IPS-20b (cell line): ENCODE results near the gene MTTP.

Experiments used
- H3K27ac ChIP-seq: one replicate; pipeline ENCODE4 v1.5.1; 2013; ENCODE audit warnings: low read length
- H3K27me3 ChIP-seq: 2 replicates; pipeline ENCODE4 v1.6.1; 2013; ENCODE audit warnings: mild to moderate bottlenecking, low read length, inconsistent platforms; ENCODE audit not compliant: insufficient read depth
- H3K36me3 ChIP-seq: 2 replicates; pipeline ENCODE4 v1.6.1; 2013; ENCODE audit warnings: low read depth, mild to moderate bottlenecking, inconsistent platforms, low read length, moderate library complexity; ENCODE audit not compliant: insufficient read depth
- H3K4me1 ChIP-seq: 2 replicates; pipeline ENCODE4 v1.6.1; 2013; ENCODE audit warnings: mild to moderate bottlenecking, control low read depth, inconsistent platforms, low read length, moderate library complexity; ENCODE audit not compliant: insufficient read depth
- H3K4me3 ChIP-seq: 2 replicates; pipeline ENCODE4 v1.5.1; 2013; ENCODE audit warnings: mild to moderate bottlenecking, low read length, inconsistent platforms
- H3K9ac ChIP-seq: 2 replicates; pipeline ENCODE4 v1.6.1; 2013; ENCODE audit warnings: low read depth, mild to moderate bottlenecking, inconsistent platforms, low read length, moderate library complexity
- H3K9me3 ChIP-seq: 2 replicates; pipeline ENCODE4 v1.6.1; 2013; ENCODE audit warnings: mild to moderate bottlenecking, low read depth, low read length, inconsistent platforms; ENCODE audit not compliant: insufficient read depth

The MTTP gene

DNA sequence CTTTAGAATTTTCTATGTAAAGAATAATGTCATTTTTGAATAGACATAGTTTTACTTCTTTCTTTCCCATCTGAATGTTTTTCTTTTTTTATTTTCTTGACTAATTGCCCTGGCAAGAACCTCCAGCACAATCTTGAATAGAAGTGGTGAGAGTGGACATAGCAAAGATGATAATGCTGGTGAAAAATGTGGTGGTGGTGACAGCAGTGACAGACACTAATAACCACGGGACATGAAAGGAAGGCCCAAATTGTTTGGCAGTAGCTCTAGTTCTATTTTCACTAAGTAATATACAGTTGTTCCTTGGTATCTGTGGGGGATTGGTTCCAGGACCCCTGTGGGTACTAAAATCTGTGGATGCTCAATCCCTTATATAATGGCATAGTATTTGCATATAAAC is 53.4 kb downstream of the MTTP start:
- Histone ChIP-seq H3K9ac (no peak overlapping the region), H3K36me3 (no peaks in the 10 kb centered on the region), H3K27me3 (no peaks in the 10 kb centered on the region), H3K9me3 (no peaks in the 10 kb centered on the region), H3K4me3 (no peak overlapping the region), H3K27ac (no peak overlapping the region), H3K4me1 (0 out of 2 replicates have a peak, but pooled peaks cover 4% of the 10 kb centered on the region)

DNA sequence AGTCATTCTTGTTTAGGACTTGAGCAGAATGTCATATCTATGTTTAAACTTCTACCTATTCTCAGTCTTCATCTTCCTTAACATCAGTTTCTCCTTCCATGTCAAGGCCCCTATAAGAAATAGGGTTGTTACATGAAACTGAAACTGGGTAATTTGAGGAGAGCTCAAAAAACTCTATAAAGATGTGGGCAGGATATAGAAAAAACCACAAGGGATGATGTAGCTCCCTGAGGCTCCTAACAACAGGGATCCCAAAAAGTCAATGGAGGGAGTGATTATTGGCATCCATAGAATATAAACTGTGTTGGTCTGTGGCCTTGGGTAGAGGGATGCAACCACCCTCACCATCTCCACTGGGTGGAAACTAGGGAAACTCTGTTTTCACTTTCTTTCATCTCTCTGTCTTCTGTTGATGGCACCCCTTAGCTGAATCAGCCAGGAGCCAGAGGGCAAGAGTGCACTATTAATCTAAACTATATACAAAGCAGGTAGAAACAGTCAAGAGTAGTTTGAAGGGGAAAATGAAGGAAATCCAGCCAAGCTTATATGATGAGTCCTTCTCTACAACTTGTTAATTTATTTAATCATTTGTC is 55.4 kb downstream of the MTTP start:
- H3K27me3 ChIP-seq = no peaks in the 10 kb centered on the region
- no peak overlapping the region for H3K4me3 ChIP-seq
- no peak overlapping the region for H3K27ac ChIP-seq
- H3K9me3 ChIP-seq = no peaks in the 10 kb centered on the region
- H3K4me1 ChIP-seq = no peaks in the 10 kb centered on the region
- no peaks in the 10 kb centered on the region for H3K36me3 ChIP-seq
- H3K9ac ChIP-seq = no peak overlapping the region

DNA sequence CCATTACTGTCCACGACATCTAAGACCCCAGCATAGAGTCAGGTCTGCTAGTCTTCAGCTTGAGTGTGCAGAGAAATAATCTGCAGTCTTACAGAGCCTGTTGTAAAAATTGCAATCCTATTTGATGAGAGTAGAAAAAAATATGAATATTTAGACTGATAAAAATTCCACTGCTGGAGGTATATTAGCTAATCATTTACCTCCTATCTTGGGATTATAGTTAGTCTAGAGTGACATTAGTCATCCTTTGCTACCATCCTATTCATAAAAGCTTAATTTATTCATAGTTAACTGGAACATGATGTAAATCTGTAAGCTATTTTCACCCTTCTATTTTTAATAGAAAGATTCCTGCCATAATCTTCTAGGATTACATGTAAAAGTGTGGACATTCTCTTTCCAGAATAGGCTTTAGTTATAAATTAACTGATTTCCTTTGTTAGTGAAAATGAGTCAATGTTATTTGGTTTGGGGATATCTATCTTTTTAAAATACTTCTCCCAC is 56.3 kb downstream of the MTTP start:
- Histone ChIP-seq H3K27ac (no peak overlapping the region), H3K4me3 (no peak overlapping the region), H3K9ac (no peak overlapping the region), H3K36me3 (no peaks in the 10 kb centered on the region), H3K27me3 (no peaks in the 10 kb centered on the region), H3K4me1 (no peaks in the 10 kb centered on the region), H3K9me3 (no peaks in the 10 kb centered on the region)

DNA sequence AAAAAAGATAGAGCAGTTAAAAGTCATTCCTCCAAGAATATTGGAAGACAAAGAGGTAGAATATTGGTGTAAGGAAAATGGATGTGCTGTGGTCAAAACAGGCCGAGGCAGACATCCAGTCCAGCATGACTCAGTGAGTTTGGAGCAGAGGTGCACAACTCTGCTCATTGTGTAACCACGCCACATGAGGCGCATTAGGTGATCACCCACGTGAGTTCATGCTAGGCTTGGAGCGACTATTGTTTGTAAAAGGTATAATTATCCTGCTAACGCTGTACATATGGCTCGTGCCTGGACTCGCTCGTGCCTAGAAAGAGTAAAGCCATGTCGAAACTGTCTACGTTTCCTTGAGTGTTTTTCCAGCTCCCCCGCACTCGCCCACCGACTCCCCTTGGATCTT is 59.1 kb downstream of the MTTP start:
- Histone ChIP-seq H3K27me3 (no peaks in the 10 kb centered on the region), H3K9ac (no peak overlapping the region), H3K27ac (no peak overlapping the region), H3K9me3 (no peaks in the 10 kb centered on the region; the same call in 1 of the 2 replicates), H3K36me3 (no peaks in the 10 kb centered on the region), H3K4me1 (no peaks in the 10 kb centered on the region), H3K4me3 (no peak overlapping the region)

DNA sequence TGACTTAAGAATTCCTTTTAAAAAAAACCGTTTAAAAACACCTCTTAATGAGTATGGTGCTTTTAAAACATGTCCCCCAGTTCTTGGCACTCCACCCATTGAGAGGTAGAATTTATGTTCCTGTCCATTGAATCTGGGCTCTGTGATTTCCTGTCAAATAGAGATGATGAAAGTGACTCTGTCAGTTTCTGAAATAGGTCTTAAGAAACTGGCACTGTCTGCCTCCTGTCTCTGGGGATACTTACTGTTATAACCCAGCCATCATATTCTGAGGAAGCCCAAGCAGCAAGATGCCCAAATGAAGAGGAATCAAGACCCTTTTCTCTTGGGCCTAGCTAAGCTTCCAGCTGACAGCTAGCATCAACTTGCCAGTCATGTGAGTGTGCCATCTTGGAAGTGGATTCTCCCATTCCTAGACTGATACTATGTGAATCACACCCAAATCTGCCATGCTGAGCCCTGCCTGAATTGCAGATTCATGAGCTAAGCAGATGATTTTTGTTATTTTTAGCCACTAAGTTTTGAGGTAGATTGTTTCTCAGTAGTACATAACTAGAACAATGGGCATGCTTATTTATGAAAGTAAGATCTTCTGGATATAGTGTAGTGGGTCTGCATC is 60.2 kb downstream of the MTTP start:
- Histone ChIP-seq H3K27ac (no peak overlapping the region), H3K9me3 (no peaks in the 10 kb centered on the region; the same call in 1 of the 2 replicates), H3K4me3 (no peak overlapping the region), H3K36me3 (no peaks in the 10 kb centered on the region), H3K27me3 (no peaks in the 10 kb centered on the region), H3K4me1 (no peaks in the 10 kb centered on the region), H3K9ac (no peak overlapping the region)

DNA sequence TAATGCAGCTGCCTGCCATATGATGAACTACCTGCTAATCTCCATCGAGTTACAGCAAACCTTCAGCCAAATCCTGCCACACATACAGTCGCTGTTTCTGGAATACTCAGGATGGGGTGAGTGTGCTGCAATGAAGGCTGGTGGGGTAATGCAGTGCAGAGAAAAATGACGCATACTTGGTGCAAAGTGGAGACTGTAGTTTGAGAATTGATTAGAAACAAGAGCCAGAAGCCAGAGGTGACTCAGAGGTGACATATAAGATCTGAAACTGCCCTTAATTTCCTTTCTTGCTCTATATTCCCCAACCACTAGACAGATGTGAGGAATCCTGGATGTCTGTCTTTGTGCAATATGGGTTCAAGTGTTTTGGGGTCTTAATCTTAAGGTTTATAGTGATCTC is 61.0 kb downstream of the MTTP start:
- H3K4me3 ChIP-seq = no peak overlapping the region
- H3K9ac ChIP-seq = no peak overlapping the region
- no peaks in the 10 kb centered on the region for H3K4me1 ChIP-seq
- no peaks in the 10 kb centered on the region for H3K36me3 ChIP-seq
- no peaks in the 10 kb centered on the region for H3K27me3 ChIP-seq
- H3K27ac ChIP-seq = no peak overlapping the region
- no peaks in the 10 kb centered on the region; the same call in 1 of the 2 replicates for H3K9me3 ChIP-seq

DNA sequence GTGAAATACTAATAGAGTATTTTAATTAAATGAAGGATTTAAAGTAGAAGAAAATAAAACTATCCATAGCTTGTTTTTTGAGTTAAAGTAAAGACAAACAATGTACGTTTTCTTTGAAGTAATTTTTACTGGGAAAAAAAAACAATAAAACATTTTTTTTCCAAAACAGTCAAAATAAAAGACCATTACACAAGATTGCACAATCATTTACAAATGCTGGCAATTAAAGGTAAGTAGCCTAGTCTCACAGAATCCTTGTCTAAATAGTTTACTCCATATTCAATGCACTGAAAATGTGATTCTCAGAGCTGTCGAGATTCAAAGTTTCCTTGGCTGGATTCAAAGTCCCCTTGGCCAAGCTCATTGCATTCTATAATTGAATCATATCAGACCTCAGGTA is 61.8 kb downstream of the MTTP start:
- H3K27me3 ChIP-seq = no peaks in the 10 kb centered on the region
- H3K4me1 ChIP-seq = no peaks in the 10 kb centered on the region
- H3K9me3 ChIP-seq = no peaks in the 10 kb centered on the region; the same call in 1 of the 2 replicates
- H3K4me3 ChIP-seq = no peak overlapping the region
- no peak overlapping the region for H3K27ac ChIP-seq
- no peaks in the 10 kb centered on the region for H3K36me3 ChIP-seq
- no peak overlapping the region for H3K9ac ChIP-seq

DNA sequence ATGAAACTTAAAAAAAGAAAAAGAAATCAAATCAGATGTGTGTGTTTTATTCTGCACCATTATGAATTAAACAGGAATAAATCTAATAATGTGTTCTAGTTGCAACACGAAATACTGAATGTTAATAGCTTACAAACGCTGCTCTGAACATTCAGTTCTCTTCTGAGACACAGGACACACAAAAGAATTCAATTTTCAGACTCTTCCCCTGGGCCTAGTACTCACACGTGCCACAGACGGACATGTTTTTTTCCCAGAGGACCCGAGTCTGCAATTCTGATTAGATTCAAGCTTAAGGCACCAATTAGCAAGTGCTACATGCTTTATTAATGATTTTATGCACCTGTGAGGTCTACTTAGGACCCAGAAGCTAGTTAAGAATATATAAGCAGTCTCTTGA is 62.5 kb downstream of the MTTP start:
- no peaks in the 10 kb centered on the region for H3K4me1 ChIP-seq
- H3K27me3 ChIP-seq = peaks cover 1% of the 10 kb centered on the region; the same call in 1 of the 2 replicates
- no peak overlapping the region for H3K4me3 ChIP-seq
- no peak overlapping the region for H3K27ac ChIP-seq
- H3K9me3 ChIP-seq = no peaks in the 10 kb centered on the region; the same call in 1 of the 2 replicates
- H3K36me3 ChIP-seq = no peaks in the 10 kb centered on the region
- H3K9ac ChIP-seq = no peak overlapping the region

DNA sequence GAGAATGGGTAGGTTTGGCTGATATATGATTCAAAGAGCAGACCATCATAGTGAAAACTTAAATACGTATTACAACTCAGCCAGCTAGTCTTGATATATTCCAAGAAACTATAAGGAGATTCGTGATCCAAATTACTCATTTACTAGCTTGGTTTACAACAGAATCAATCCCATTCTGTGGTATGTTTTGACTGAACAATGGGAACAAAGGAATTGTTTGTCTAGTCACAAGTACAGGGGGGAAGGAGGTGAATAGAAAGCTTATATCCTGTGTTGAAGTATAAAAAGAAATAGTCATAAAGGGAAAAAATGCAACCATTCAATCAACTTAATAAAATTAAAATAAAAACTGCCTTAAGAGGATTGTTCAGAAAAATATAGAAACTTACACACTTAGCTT is 66.1 kb downstream of the MTTP start:
- no peak overlapping the region for H3K4me3 ChIP-seq
- no peak overlapping the region for H3K9ac ChIP-seq
- H3K27me3 ChIP-seq = peaks cover 31% of the 10 kb centered on the region
- H3K4me1 ChIP-seq = peaks cover 26% of the 10 kb centered on the region
- no peaks in the 10 kb centered on the region; the same call in 1 of the 2 replicates for H3K9me3 ChIP-seq
- no peak overlapping the region for H3K27ac ChIP-seq
- H3K36me3 ChIP-seq = no peaks in the 10 kb centered on the region

DNA sequence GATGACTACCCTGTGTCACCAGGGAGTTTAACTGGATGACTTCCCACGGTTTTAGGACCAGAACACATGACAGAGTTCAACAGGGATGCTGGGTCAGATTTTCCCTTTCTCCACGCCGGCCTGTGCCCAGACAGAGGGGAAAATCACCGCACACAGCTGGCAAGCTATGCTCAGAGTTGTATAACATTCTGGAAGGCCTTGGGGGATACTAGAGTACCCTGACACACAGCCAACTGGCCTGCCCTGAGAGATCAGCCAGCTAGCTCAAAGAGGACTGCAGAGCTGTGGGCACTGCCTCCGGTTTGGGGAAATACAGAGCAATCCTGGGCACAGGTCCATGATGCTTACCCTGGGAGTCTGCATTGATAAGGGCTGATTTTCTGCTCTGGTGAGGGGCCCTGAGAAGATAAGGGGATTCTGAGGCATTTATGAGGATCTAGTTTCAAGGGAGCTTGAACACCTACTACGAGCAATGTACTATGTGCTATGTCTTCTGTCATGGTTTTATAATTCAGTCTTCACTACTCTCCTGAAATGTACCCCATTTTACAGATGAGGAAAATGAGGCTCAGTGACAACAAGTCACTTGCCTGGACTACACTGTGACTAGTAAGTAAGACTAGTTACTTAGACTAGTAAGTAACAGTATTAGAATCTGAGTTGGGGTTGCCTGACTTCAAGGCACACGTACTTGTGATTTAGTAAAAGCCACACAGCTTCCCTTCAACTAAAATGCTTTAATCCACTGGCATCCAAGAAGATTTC is 68.3 kb downstream of the MTTP start:
- Histone ChIP-seq H3K4me3 (no peak overlapping the region), H3K9me3 (no peaks in the 10 kb centered on the region), H3K9ac (no peak overlapping the region)

DNA sequence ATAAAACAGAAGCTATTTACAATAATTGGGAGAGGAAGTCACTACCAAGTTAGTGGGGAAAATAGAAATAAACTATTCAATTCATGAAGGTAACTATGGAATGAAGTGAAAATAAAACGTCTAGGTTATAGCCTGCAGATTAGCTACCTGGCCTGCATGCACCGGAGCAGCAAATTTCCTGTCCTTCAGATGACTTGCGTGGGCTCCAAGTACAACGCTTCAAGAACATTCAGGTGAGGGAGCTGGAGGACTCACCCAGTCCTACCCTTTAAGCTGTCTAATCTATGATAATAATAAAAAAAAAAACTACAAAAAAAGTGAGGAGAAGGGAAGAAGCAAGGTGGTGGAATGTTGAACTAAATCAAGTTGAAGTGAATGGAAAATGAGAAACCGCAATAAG is 69.8 kb downstream of the MTTP start:
- Histone ChIP-seq H3K27ac (no peak overlapping the region), H3K36me3 (no peaks in the 10 kb centered on the region), H3K27me3 (peaks cover 52% of the 10 kb centered on the region), H3K9me3 (no peaks in the 10 kb centered on the region), H3K9ac (no peak overlapping the region), H3K4me3 (peak overlapping the region; percentile 48), H3K4me1 (peaks cover 36% of the 10 kb centered on the region)

More for the DNA sequence above, 68.3 kb downstream of the MTTP start:
- peaks cover 52% of the 10 kb centered on the region for H3K27me3 ChIP-seq
- no peak overlapping the region for H3K27ac ChIP-seq
- no peaks in the 10 kb centered on the region for H3K36me3 ChIP-seq
- peaks cover 36% of the 10 kb centered on the region for H3K4me1 ChIP-seq

DNA sequence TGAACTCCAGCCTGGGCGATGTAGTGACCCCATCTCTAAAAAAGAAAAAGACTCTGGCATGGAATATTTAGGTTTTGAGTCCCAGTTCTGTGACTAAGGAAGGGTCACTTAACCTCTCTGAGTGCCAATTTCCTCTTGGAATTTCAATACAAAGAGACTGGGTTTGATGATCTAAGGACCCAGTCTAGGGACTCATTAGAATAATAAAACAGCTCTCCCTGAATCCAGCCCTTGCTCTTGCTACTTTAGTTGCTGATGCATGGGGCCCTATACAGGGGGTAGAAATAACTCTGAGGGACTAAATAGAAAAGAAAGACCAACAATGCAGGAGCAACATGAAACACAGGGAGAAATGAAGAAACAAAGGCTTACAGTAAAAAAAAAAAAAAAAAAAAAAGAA is 70.4 kb downstream of the MTTP start:
- no peaks in the 10 kb centered on the region for H3K36me3 ChIP-seq
- H3K4me1 ChIP-seq = peaks cover 36% of the 10 kb centered on the region
- H3K27me3 ChIP-seq = peaks cover 52% of the 10 kb centered on the region
- H3K4me3 ChIP-seq = peak overlapping the region; percentile 48
- no peak overlapping the region for H3K27ac ChIP-seq
- no peaks in the 10 kb centered on the region for H3K9me3 ChIP-seq
- no peak overlapping the region for H3K9ac ChIP-seq
